HG03064 (cell line): ENCODE data around the gene CNTRL.
"Not testable (repeated sequence)": the region's sequence is repeated elsewhere in the genome, so short reads cannot be mapped to it uniquely, and the experiment has no call there.

Experiments
- ATAC-seq: cut with Tn5 transposase; IDR thresholded peaks from one replicate; pipeline ENCODE4 v1.9.1; 2021; ENCODE audit warnings: low read depth; ENCODE audit not compliant: unreplicated experiment

CNTRL gene

GRCh38 chr9:121074370-121075250, at the start of gene CNTRL:
Gene CNTRL (plus strand): TSS chr9:121074955. CDS start chr9:121088327, 13,372 bp downstream.
- ATAC-seq = peak; percentile 57

GRCh38 chr9:121026260-121026691, 48.5 kb upstream of the CNTRL start:
- ATAC-seq = no peak

- no peak for ATAC-seq
Observed at GRCh38 chr9:121026768-121027167, 48.0 kb upstream of the CNTRL start.

GRCh38 chr9:121028285-121028684, 46.5 kb upstream of the CNTRL start:
- not testable (repeated sequence) for ATAC-seq

- ATAC-seq = no peak
Observed at GRCh38 chr9:121029469-121029868, 45.3 kb upstream of the CNTRL start.

GRCh38 chr9:121034529-121034928, 40.2 kb upstream of the CNTRL start:
- no peak for ATAC-seq

GRCh38 chr9:121035717-121036116, 39.0 kb upstream of the CNTRL start:
- not testable (repeated sequence) for ATAC-seq

GRCh38 chr9:121038362-121038761, 36.4 kb upstream of the CNTRL start:
- no peak for ATAC-seq

GRCh38 chr9:121038804-121039203, 36.0 kb upstream of the CNTRL start:
- no peak for ATAC-seq

GRCh38 chr9:121048175-121048574, 26.6 kb upstream of the CNTRL start:
- ATAC-seq = no peak

- ATAC-seq = no peak
Observed at GRCh38 chr9:121048618-121049017, 26.1 kb upstream of the CNTRL start.

- ATAC-seq = no peak
Observed at GRCh38 chr9:121050128-121050988, 24.4 kb upstream of the CNTRL start, which contains the start of gene C5. Gene C5 (minus strand): TSS chr9:121050275. CDS start chr9:121050246, 29 bp downstream.

GRCh38 chr9:121053544-121053943, 21.2 kb upstream of the CNTRL start:
- no peak for ATAC-seq

GRCh38 chr9:121055642-121056143, 19.1 kb upstream of the CNTRL start:
- ATAC-seq = no peak

GRCh38 chr9:121057821-121058220, 16.9 kb upstream of the CNTRL start:
- no peak for ATAC-seq

- no peak for ATAC-seq
Observed at GRCh38 chr9:121059513-121059912, 15.2 kb upstream of the CNTRL start.

- ATAC-seq = no peak
Observed at GRCh38 chr9:121059998-121060636, 14.6 kb upstream of the CNTRL start.

- no peak for ATAC-seq
Observed at GRCh38 chr9:121066850-121067249, 7.9 kb upstream of the CNTRL start.

GRCh38 chr9:121067640-121068039, 7.1 kb upstream of the CNTRL start:
- no peak for ATAC-seq

- no peak for ATAC-seq
Observed at GRCh38 chr9:121069396-121069795, 5.4 kb upstream of the CNTRL start.

GRCh38 chr9:121071370-121071755, 3.4 kb upstream of the CNTRL start:
- ATAC-seq = no peak
